ENCODE results near the gene DROSHA.

DNA sequence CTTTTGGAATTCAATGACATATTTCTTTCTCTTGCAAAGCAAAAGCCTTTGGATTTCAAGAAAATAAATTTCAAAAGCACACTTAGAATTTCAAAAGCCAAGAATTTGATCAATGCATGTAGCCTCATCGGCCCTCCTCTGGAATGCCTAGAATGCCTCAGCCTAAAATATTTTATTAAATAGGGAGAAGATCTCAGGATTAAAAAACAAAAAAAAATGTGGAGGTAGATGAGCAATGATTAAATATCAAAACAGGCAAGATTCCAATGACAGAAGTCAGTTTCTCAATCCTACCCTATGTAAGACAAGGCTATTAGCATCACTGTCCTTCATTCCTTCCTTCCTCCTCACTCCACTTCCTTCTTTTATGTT lies 169.4 kb downstream of the DROSHA start:
- TF ChIP-seq CTCF (IDR thresholded peaks at IDR 0.05; ENCODE audit: poor library complexity) (no peak), EZH2phosphoT487 (IDR thresholded peaks at IDR 0.05; ENCODE audit: low read depth, severe bottlenecking, unreplicated experiment) (no peak), EZH2 (IDR thresholded peaks at IDR 0.05; ENCODE audit: borderline replicate concordance) (no peak)

Data from hepatocyte (in vitro differentiated cells).